Liver (tissue), 9 donors: ENCODE measurements around the gene CLCN4. TPM values are rescaled to one million over a fixed set of nuclear protein-coding genes. Genes with fewer than 3 reads are reported as not detected.

Experiments used
- DNase-seq: peaks from one replicate; pipeline ENCODE4 v3.0.0-alpha.2; 2017; ENCODE audit warnings: low spot score
- H3K27ac ChIP-seq, 2 donors: one replicate each; pipeline ENCODE4 v1.7.0; 2013; ENCODE audit warnings: inconsistent platforms in 2 of 2, low read length in 2 of 2, control low read depth in 1 of 2, low read depth in 1 of 2, mild to moderate bottlenecking in 1 of 2
- H3K27me3 ChIP-seq, 4 donors: one replicate each; pipeline versions ENCODE4 v1.6.1 to v1.7.0; 2013; ENCODE audit warnings: low read length in 3 of 4, inconsistent platforms in 1 of 4, mild to moderate bottlenecking in 1 of 4, moderate library complexity in 1 of 4; ENCODE audit not compliant: control insufficient read depth in 4 of 4, insufficient read depth in 4 of 4
- H3K36me3 ChIP-seq, 4 donors: one replicate each; pipeline versions ENCODE4 v1.6.1 to v1.7.0; 2013; ENCODE audit warnings: low read length in 3 of 4, mild to moderate bottlenecking in 3 of 4, low read depth in 1 of 4, moderate library complexity in 1 of 4; ENCODE audit not compliant: control insufficient read depth in 4 of 4, insufficient read depth in 3 of 4
- H3K4me1 ChIP-seq, 4 donors: one replicate each; pipeline versions ENCODE4 v1.6.1 to v1.7.0; 2013; ENCODE audit warnings: low read length in 3 of 4, mild to moderate bottlenecking in 3 of 4, moderate library complexity in 1 of 4; ENCODE audit not compliant: control insufficient read depth in 4 of 4, insufficient read depth in 4 of 4
- H3K4me3 ChIP-seq, 3 donors: one replicate each; pipeline versions ENCODE4 v1.6.1 to v1.7.0; 2013; ENCODE audit warnings: low read length in 3 of 3, control low read depth in 1 of 3, low read depth in 1 of 3, mild to moderate bottlenecking in 1 of 3
- H3K9ac ChIP-seq, 2 donors: one replicate each; pipeline ENCODE4 v1.7.0; 2013; ENCODE audit warnings: low read length in 2 of 2, mild to moderate bottlenecking in 2 of 2, moderate library complexity in 2 of 2, control low read depth in 1 of 2, low read depth in 1 of 2
- H3K9me3 ChIP-seq, 4 donors: one replicate each; pipeline versions ENCODE4 v1.6.1 to v1.7.0; 2013; ENCODE audit warnings: low read length in 3 of 4; ENCODE audit not compliant: control insufficient read depth in 4 of 4
- FOXA1 ChIP-seq: IDR thresholded peaks from 2 replicates; pipeline ENCODE4 v1.6.1; 2016; ENCODE audit warnings: antibody characterized with exemption
- FOXA2 ChIP-seq: IDR thresholded peaks from 2 replicates; pipeline ENCODE4 v1.6.1; 2016; ENCODE audit warnings: antibody characterized with exemption
- GABPA ChIP-seq, 2 donors: IDR thresholded peaks in 1 of 2; conservative IDR thresholded peaks in 1 of 2; 2 replicates each; pipeline ENCODE4 v1.6.1; 2016; ENCODE audit warnings: antibody characterized with exemption in 2 of 2, mild to moderate bottlenecking in 1 of 2, moderate library complexity in 1 of 2
- HNF4A ChIP-seq, 2 donors: conservative IDR thresholded peaks; 2 replicates each; pipeline ENCODE4 v1.6.1; 2016; ENCODE audit warnings: antibody characterized with exemption in 2 of 2, mild to moderate bottlenecking in 2 of 2
- HNF4G ChIP-seq: IDR thresholded peaks from 2 replicates; pipeline ENCODE4 v1.6.1; 2016; ENCODE audit warnings: antibody characterized with exemption
- JUND ChIP-seq, 2 donors: IDR thresholded peaks; 2 replicates each; pipeline ENCODE4 v1.6.1; 2016; ENCODE audit warnings: antibody characterized with exemption in 2 of 2
- NR2F2 ChIP-seq: IDR thresholded peaks from 2 replicates; pipeline ENCODE4 v1.6.1; 2016; ENCODE audit warnings: antibody characterized with exemption
- RAD21 ChIP-seq, 2 donors: IDR thresholded peaks; 2 replicates each; pipeline ENCODE4 v1.6.1; 2016; ENCODE audit warnings: antibody characterized with exemption in 2 of 2, mild to moderate bottlenecking in 2 of 2
- RXRA ChIP-seq, 2 donors: IDR thresholded peaks; 2 replicates each; pipeline ENCODE4 v1.6.1; 2017 to 2018; ENCODE audit warnings: antibody characterized with exemption in 2 of 2, mild to moderate bottlenecking in 1 of 2
- SP1 ChIP-seq: IDR thresholded peaks from 2 replicates; pipeline ENCODE4 v1.6.1; 2018; ENCODE audit warnings: antibody characterized with exemption, mild to moderate bottlenecking
- TAF1 ChIP-seq: conservative IDR thresholded peaks from 2 replicates; pipeline ENCODE4 v1.6.1; 2016; ENCODE audit warnings: antibody characterized with exemption, mild to moderate bottlenecking
- YY1 ChIP-seq: IDR thresholded peaks from 2 replicates; pipeline ENCODE4 v1.6.1; 2016; ENCODE audit warnings: antibody characterized with exemption, mild to moderate bottlenecking
- WGBS: extraction: QIAGEN DNeasy Blood & Tissue Kit; methylation state at CpG from one replicate; pipeline ENCODE4 v1.1.7; 2013; 5-methylcytosine and 5-hydroxymethylcytosine counted together
- polyA plus RNA-seq, 2 donors: library from polyadenylated mRNA; stranded (reverse) in 1 of 2; unstranded in 1 of 2; fragments of 200-250 nt in 1 of 2; fragments of >200 nt in 1 of 2; fragmentation: Nextera tagmentation in 1 of 2; extraction: Ambion mirVana in 1 of 2; gene quantifications; one replicate each; pipeline versions ENCODE4 v1.2.1 to v1.2.3, GENCODE V29; 2013 to 2015
- total RNA-seq, 2 donors: library from RNA; depleted of rRNA; stranded (reverse); fragments of >200 nt; gene quantifications; one replicate each; pipeline ENCODE4 v1.2.3, GENCODE V29; 2014
- TF ChIP-seq, protein P1 (sequence below): IDR thresholded peaks from 2 replicates; pipeline ENCODE4 v1.6.1; 2016; ENCODE audit warnings: antibody characterized with exemption
- TF ChIP-seq, protein P2 (sequence below): IDR thresholded peaks from 2 replicates; pipeline ENCODE4 v1.6.1; 2016; ENCODE audit warnings: antibody characterized with exemption, mild to moderate bottlenecking
- TF ChIP-seq, protein P3 (sequence below): IDR thresholded peaks from 2 replicates; pipeline ENCODE4 v1.6.1; 2016; ENCODE audit warnings: antibody characterized with exemption
- TF ChIP-seq, protein P4 (sequence below): IDR thresholded peaks from 2 replicates; pipeline ENCODE4 v1.6.1; 2016; ENCODE audit warnings: antibody characterized with exemption
- TF ChIP-seq, protein P5 (sequence below): fragments of 150-350 bp; IDR thresholded peaks from 2 replicates; pipeline ENCODE4 v1.5.1; 2017; ENCODE audit warnings: improper control_type of control experiment, low read depth, low read length; ENCODE audit not compliant: missing input control
- donor health status: healthy.
- donor health status: healthy.
- donor health status: healthy.
- donor health status: healthy.
- donor health status: healthy.

Gene CLCN4
- total and polyA plus RNA-seq, 4 donors, result 1.5 to 10.9 (median 4.0) TPM

DNA sequence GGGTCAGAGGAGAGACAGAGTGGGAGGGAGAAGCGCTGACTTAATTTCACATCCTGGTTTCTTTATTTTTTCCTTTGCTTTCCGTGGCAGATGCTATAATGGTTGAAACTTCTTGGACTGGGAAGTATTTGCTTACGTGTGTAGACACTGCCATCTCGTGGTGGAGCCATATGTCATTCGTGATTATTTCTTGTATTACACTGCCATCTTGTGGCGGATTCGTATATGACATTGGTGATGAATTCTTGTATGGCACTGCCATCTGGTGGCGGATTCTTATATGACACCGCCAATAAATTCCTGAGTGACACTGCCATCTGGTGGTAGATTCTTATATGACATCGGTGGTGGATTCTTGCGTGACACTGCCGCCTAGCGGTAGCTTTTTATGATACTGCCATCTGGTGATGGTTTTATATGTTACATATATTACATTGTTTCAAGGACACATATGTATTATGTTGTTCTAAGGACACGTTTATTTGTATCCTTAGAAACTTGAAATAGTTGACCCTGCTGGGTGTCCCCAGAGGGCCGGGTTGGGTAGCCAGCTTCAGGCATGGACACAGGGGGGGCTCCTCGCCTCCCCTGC is 37.3 kb upstream of the CLCN4 start:
- H3K9ac ChIP-seq, result no peak overlapping the region
- no peaks in the 10 kb centered on the region for H3K9me3 ChIP-seq
- DNase-seq, result peak; percentile 77
- H3K27ac ChIP-seq, result no peak overlapping the region
- no peak overlapping the region for H3K4me3 ChIP-seq
- no peaks in the 10 kb centered on the region for H3K27me3 ChIP-seq
- H3K4me1 ChIP-seq, result peaks cover 0 to 2% (median 0%) of the 10 kb centered on the region in 4 donors
- peaks cover 0 to 1% (median 0%) of the 10 kb centered on the region in 4 donors for H3K36me3 ChIP-seq
- TF ChIP-seq HNF4G, result peak; percentile 24
- peak in 1 of 2 donors; percentile 40 for TF ChIP-seq HNF4A (conservative IDR thresholded peaks at IDR 0.05)
- TF ChIP-seq SP1, result peak; percentile 44
- TF ChIP-seq TAF1, result no peak
- TF ChIP-seq, protein P1, sequence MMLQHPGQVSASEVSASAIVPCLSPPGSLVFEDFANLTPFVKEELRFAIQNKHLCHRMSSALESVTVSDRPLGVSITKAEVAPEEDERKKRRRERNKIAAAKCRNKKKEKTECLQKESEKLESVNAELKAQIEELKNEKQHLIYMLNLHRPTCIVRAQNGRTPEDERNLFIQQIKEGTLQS, result peak; percentile 74
- peak; percentile 53 to 80 for TF ChIP-seq RXRA (IDR thresholded peaks at IDR 0.05)
- TF ChIP-seq, protein P2, sequence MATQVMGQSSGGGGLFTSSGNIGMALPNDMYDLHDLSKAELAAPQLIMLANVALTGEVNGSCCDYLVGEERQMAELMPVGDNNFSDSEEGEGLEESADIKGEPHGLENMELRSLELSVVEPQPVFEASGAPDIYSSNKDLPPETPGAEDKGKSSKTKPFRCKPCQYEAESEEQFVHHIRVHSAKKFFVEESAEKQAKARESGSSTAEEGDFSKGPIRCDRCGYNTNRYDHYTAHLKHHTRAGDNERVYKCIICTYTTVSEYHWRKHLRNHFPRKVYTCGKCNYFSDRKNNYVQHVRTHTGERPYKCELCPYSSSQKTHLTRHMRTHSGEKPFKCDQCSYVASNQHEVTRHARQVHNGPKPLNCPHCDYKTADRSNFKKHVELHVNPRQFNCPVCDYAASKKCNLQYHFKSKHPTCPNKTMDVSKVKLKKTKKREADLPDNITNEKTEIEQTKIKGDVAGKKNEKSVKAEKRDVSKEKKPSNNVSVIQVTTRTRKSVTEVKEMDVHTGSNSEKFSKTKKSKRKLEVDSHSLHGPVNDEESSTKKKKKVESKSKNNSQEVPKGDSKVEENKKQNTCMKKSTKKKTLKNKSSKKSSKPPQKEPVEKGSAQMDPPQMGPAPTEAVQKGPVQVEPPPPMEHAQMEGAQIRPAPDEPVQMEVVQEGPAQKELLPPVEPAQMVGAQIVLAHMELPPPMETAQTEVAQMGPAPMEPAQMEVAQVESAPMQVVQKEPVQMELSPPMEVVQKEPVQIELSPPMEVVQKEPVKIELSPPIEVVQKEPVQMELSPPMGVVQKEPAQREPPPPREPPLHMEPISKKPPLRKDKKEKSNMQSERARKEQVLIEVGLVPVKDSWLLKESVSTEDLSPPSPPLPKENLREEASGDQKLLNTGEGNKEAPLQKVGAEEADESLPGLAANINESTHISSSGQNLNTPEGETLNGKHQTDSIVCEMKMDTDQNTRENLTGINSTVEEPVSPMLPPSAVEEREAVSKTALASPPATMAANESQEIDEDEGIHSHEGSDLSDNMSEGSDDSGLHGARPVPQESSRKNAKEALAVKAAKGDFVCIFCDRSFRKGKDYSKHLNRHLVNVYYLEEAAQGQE, result peak; percentile 15
- TF ChIP-seq NR2F2, result peak; percentile 45
- no peak for TF ChIP-seq FOXA2
- TF ChIP-seq FOXA1, result peak; percentile 71
- TF ChIP-seq, protein P3, sequence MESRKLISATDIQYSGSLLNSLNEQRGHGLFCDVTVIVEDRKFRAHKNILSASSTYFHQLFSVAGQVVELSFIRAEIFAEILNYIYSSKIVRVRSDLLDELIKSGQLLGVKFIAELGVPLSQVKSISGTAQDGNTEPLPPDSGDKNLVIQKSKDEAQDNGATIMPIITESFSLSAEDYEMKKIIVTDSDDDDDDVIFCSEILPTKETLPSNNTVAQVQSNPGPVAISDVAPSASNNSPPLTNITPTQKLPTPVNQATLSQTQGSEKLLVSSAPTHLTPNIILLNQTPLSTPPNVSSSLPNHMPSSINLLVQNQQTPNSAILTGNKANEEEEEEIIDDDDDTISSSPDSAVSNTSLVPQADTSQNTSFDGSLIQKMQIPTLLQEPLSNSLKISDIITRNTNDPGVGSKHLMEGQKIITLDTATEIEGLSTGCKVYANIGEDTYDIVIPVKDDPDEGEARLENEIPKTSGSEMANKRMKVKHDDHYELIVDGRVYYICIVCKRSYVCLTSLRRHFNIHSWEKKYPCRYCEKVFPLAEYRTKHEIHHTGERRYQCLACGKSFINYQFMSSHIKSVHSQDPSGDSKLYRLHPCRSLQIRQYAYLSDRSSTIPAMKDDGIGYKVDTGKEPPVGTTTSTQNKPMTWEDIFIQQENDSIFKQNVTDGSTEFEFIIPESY, result peak; percentile 61
- no peak for TF ChIP-seq GABPA (IDR thresholded peaks at IDR 0.05 in 1 of 2, conservative IDR thresholded peaks at IDR 0.05 in 1 of 2)
- TF ChIP-seq JUND (IDR thresholded peaks at IDR 0.05), result peak in 1 of 2 donors; percentile 22
- peak; percentile 28 for TF ChIP-seq YY1
- TF ChIP-seq RAD21 (IDR thresholded peaks at IDR 0.05), result peak; percentile 100
- TF ChIP-seq, protein P4, sequence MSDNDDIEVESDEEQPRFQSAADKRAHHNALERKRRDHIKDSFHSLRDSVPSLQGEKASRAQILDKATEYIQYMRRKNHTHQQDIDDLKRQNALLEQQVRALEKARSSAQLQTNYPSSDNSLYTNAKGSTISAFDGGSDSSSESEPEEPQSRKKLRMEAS, result no peak
- TF ChIP-seq, protein P5, sequence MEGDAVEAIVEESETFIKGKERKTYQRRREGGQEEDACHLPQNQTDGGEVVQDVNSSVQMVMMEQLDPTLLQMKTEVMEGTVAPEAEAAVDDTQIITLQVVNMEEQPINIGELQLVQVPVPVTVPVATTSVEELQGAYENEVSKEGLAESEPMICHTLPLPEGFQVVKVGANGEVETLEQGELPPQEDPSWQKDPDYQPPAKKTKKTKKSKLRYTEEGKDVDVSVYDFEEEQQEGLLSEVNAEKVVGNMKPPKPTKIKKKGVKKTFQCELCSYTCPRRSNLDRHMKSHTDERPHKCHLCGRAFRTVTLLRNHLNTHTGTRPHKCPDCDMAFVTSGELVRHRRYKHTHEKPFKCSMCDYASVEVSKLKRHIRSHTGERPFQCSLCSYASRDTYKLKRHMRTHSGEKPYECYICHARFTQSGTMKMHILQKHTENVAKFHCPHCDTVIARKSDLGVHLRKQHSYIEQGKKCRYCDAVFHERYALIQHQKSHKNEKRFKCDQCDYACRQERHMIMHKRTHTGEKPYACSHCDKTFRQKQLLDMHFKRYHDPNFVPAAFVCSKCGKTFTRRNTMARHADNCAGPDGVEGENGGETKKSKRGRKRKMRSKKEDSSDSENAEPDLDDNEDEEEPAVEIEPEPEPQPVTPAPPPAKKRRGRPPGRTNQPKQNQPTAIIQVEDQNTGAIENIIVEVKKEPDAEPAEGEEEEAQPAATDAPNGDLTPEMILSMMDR, result peak; percentile 100
- 16% methylated on average over 16 of the region's 16 CpGs for WGBS
